HG03103 (cell line): Measurements from ENCODE around the gene CFAP77.
"Not testable (repeated sequence)": the region's sequence is repeated elsewhere in the genome, so short reads cannot be mapped to it uniquely, and the experiment has no call there.

ENCODE experiments used
- ATAC-seq: cut with Tn5 transposase; IDR thresholded peaks from one replicate; pipeline ENCODE4 v1.9.1; 2021; ENCODE audit warnings: low read depth; ENCODE audit not compliant: unreplicated experiment

Gene CFAP77

DNA sequence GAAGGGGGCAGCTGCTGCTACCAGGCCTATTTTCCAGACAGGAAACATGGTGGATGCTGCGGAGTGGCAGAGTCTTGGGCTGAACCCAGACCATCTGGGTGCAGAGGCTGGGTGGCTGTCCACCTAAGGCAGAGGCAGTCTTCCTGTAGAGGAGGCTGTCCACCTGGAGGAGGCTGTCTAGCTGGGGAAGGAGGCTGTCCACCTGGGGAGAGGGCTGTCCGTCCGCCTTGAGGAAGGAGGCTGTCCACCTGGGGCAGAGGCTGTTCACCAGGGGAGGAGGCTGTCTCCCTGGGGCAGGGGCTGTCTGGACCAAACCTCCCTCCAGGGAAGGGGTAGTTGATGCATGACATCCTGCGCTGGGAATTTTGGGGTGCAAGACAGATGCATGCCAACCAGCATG is 133.2 kb downstream of the CFAP77 start:
- ATAC-seq = no peak

DNA sequence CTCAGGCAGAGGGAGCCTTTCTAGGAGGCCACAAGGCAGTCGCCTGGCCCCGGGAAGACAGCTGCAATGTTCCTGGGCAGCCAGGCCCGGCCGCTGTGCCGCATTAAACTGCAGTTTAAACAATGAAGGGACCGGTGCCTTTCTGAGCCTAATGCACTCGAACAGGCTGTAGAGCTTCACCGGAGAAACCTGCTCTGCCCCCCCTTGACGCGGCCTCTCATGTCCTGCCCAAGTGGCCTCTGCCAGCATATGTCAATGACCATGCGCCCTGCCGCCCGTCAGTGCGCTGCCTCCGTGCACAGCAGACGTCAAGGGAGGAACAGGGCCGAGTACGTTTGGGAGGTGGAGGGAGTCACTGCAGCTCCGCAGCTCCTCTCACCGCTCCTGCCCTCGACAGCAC is 133.9 kb downstream of the CFAP77 start:
- no peak for ATAC-seq

DNA sequence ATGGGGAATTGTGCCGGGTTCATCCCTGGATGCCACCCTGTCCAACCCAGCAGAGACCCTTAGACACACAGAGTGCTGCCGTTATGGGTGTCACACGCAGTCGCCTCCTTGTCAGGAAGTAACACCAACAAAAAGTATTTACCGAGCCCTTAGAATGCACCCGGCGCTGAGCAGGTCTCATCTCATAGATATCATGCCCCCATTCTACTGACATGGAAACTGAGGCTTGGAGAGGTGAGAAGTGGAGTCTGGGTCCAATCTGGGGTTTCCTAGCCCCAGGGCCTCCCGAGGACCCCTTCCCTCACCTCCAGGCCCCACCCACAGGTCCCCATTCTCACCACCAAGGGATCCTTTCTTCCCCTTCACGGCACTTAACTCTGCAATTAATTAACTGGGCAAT is 135.6 kb downstream of the CFAP77 start:
- ATAC-seq = no peak

DNA sequence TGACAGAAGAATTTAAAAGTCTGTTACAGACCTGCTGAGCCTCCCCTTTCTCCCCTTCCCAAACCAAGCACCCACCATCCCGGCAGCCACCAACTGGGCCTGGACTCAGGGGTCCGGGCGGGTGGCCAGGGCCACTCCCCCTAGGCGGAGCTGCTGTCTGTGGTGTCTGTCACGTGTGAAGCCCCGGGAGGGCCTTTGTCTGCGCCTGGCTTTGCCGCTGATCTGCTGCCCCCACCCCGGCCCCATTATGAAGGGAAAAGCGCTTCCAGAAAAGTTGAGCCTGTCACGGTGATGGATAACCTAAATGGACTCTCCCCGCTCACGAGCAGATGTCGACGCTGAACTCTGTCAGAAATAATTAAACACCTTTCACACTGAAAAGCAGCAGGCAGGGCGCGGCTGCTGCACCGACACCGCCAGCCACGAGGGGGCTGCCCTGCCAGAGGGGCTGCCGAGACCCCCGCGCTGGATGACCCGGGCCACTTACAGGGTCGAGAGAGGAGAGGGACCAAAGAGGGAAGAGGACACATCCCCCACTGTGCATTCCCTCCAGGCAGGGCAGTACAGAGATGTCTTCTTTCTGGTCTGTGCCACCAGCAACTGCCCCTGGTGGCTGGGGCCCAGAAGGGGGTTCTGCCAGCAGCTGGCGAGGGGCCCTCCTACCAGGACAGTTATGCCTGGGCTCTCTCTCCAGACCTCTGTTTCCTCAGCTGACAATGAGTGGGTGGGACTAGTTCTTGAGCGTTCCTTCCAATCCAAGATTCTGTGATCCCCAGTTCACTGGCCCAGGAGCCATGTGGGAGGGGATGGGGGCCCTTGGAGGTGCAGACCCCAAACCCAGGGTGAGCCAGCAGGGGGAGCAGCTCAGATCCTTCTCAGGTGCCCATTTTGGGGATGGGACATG is 136.4 kb downstream of the CFAP77 start:
- no peak for ATAC-seq

DNA sequence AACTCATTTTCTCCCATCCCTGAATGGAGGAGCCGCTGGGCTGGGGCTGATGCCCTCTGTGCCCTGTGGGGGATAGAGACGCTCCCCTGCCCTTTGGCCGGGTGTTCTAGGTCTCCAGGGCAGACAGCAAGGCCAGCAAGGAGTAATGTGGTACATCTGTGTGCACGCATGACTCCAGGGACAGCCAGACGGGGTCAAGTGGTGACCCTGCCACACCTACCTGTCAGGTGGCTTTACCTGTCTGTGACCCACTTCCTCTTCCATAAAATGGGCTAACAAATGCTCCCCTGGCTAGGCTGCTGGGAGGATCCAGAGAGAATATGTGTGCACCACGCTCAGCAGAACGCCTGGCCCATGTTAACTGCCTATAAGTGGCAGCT is 137.0 kb downstream of the CFAP77 start:
- no peak for ATAC-seq

DNA sequence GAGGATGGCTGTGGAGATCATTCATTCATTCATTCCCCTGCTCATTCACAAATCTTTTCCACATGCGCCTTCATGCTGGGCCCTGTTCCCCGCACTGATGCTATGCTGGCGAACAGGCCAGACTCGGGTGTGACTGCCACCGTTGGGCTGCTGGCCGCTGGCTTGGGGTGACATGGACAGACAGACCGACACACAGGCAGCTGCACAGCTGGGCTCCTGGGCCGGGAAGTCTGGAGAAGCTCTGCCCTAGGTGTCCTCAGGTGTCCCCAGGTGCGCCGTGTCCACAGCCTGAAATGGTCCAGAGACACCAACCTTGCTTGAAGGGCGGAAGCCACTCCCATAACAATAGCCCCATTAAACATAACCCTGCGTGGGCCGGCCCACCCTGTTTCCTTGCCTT is 137.4 kb downstream of the CFAP77 start:
- no peak for ATAC-seq

DNA sequence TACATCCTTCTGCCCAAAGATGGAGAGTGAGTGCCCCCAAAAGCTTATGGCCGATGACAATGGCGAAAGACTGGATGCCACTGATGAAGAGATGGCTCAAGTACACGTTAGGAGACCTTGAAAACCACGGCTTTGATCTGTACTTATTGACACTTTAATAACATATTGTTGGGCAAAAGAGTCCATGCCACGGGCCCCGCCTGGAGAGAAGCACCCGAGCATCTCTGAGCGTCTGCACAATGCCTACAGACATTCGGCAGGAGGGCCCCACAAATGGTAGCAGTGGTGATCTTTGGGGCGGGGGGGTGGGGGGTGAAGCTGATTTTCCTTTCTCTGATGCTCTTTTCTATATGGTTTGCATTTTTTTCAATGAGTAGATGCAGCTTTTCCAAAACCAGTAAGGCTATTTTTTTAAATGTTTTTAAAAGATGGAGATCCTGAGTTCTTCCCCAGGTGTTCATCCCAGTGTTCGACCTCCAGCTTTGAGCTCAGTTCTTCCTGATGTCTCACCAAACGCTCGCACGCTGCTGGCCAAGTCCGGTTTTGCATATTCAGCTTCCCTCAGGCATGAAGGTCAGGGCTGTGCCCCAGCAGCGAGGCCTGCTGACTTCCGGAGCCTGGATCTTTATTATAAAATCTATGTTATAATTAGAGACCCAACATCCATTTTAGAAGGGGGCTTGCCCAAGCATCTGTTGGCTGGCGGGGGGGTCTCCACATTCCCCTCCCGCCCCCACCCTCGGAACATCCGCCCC is 138.1 kb downstream of the CFAP77 start:
- no peak for ATAC-seq

DNA sequence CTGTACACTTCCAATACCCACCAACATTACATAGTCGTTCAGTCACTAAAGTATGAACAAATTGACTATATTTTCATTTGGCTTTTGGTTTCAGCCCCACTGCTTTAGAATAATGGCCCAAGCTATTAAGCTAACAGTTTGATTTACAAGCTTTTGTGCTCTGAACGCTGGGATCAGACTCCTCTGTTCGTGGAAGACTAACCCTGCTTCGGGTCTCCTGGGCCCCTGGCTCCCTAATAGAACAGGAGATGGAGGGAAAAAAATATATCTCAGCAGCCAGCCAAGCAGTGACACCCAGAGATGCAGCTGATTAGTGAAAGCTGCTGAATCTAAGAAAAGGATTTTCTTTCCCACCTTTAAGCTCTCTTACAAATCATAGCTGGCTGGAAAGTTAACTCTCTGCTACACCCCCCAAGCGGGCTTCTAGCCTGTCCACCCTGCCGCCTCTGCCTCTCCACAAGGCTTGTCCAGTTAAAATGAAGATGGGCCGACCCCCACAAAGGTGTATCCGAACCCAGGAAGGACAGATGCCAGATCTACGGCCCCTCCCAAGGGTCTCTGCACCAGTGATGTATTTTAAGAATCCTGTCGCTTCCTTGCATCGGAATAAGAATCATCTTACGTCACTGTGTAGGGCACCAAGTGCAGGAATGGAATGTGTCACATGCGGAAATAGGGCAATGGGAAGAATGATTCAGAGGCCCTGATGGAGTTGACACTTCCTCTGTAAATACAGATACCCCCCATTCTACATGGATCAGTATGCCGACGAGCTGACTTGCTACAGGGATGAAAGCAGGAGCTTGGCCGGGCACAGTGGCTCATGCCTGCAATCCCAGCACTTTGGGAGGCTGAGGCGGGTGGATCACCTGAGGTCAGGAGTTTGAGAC is 139.0 kb downstream of the CFAP77 start:
- no peak for ATAC-seq

DNA sequence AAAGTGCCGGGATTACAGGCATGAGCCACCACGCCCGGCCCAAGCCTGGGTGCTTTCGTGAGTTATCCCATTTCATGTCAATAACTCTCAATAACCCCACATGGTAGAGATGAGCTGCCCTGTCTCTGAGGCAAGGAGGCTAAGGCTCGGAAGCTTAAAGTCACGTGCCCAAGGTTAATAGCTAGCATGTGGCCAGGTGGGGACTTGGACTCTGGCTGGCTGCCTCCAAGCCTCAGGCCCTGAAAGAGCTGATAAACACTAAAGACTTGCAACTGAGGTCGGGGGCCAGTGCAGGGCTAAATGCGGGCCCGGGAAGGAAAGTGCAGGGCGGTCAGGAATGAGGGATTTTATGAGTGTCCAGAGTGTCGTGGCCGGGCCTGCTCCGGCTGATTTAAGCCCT is 141.5 kb downstream of the CFAP77 start:
- no peak for ATAC-seq

DNA sequence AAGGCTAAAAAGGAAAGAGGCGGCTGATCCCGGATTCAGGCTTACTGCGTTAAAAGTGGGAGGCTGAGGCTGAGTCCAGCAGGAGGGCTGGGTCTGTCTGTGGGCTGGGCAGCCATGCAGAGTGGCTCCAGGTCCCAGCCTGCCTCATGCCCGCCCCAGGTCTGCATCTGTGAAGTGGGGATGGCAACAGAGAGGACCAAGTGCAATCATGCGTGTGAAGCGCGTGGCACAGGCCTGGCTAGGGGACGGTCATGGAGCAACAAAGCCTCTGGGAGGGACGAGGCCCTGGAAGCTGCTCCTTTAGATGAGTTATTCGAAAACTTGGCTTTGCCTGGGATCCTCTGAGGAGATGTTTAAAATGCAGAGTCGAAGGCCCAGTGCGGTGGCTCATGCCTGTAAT is 142.0 kb downstream of the CFAP77 start:
- no peak for ATAC-seq

DNA sequence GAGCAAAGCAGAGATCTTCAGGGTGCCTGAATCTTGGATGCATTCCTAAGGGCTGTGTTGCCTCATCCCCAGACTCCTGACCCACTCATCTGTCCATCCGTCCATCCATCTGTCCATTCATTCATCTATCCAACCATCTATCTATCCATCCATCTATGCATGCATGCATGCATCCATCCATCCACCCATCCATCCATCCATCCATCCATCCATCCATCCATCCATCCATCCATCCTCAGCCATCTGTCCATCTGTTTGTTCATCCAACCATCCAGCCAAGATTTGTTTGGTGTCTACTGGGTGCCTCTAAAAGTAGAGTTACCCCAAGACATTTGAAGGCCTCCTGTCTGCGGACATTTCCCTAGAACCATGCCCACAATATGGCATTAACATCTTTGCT is 144.7 kb downstream of the CFAP77 start:
- ATAC-seq = no peak

DNA sequence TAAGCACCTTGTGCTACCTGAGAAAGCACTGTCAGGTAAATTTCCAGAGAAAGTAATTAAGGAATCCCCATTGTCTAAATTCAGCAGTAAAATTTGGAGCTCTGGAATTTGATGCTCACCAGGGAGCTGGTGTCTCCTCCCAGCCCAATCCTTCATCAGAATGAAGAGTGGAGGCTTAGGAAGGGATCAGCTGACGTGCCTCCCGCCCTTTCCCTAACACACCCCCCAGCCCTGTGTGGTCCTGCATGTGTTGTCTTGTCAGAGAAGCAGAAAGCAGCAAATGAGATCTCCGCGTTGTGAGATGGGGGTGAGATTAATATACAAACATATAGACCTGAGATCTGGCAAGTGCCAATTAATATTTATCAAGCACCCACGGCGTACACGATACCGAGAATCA is 145.5 kb downstream of the CFAP77 start:
- no peak for ATAC-seq

DNA sequence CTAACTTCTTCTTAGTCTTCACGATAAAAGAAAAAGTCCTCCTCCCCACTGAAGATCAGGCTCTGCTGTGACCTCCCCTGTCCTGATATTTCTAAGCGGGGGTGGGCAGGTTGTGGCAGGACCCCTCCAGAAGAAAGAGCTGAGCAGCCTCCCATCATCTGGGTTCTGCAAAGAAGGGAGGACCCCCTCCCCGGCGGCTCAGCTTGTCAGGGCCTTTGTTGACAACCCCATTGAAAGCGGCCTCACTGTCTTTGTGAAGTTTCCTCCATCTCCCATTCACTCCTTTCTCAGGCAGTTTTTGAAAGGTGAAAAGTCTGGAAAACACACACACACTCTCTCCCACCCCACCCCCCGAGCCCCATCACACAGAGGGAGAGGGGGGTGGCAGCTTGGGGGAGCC is 146.2 kb downstream of the CFAP77 start:
- ATAC-seq = no peak

DNA sequence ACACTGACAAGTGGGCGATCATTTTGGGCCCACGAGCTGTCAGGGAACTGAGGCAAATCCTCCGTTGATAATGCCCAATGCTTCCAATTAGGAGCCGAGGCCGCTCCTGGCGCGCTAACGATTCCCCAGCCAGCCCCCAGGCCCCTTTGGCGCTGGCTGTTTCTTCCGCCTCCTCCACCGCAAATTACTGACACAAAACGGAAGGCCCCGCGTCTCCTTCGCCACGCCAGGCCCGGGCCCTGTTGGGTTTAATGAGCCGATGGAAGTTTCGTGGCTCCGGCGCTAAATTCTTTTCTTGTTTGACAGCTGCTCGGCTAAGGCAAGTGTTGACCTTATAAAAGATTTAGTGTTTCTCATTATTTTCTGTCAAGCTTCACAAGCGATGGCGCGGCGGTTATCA is 146.7 kb downstream of the CFAP77 start:
- ATAC-seq = no peak

DNA sequence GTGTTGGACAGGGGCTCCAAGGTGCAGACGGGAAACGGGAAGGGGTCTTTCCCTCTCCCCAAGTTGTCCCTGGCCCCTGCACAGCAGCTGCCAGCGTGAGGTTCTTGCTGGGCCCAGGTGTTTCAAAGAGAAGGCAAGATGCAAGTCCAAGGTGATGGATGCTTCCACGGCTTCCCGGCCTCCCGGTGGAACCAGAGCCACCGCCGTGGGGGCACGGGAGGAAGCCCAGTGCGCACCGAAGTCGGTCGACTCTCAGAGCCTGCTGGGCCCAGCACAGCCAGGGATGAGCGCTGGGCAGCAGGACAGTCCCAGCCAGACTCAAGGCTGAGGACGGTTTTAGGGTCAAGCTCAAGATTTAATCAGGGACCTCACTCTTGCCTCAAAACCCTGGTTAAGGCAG is 147.1 kb downstream of the CFAP77 start:
- no peak for ATAC-seq

DNA sequence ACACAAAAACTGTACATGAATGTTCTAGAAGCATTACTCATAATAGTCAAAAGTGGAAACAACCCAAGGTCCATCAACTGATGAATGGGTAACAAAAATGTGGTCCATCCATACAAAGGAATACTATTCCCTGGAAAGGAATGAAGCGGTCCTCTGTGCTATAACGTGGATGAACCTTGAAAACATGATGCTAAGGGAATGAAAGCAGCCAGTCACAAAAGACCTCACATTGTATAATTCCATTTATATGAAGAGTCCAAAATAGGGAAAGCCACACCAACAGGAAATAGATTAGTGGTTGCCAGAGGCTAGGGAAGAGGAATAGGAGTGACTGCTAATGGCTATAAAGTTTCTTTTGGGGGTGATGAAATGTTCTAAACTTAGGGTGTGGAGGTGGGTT is 149.7 kb downstream of the CFAP77 start:
- no peak for ATAC-seq

DNA sequence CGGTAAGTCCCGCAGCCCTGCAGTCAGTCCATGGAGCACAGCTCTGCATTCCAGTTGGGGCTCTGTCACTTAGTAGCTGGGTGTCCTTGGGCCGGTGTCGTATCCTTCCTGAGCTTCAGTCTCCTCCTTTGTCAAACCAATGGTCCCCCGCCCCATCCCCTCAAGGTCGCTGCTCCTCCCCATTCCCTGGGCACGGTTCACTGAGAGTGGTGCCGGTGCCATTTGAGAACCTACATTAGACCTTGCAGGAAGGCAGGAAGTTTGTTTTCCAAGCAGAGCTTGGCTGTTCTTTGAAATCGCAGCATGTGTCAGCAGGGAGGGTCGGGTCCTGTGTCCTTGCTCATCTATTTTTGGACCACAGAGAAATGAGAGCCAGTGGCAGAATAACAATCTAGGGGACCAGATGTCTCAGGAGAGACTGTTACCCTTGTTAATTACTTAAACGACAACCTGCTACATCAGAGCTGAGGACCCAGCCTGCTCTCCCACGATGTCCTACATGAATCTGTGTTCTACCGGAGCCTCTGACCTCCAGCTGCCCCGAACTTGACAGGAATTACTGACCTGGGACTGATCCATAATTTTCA is 150.7 kb downstream of the CFAP77 start:
- no peak for ATAC-seq

DNA sequence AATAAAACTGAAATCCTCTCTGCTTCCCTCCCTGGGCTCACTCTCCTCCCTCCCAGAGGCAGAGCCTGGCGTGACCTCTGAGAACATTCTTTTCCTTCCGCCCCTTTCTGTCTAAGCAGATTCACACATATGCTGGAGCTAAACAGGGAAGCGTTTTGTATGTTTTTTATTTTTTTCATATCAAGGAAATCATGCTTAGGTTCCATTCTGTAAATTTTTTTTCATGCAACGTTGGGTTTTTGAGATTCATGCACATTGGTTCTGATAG is 152.2 kb downstream of the CFAP77 start:
- ATAC-seq = no peak

DNA sequence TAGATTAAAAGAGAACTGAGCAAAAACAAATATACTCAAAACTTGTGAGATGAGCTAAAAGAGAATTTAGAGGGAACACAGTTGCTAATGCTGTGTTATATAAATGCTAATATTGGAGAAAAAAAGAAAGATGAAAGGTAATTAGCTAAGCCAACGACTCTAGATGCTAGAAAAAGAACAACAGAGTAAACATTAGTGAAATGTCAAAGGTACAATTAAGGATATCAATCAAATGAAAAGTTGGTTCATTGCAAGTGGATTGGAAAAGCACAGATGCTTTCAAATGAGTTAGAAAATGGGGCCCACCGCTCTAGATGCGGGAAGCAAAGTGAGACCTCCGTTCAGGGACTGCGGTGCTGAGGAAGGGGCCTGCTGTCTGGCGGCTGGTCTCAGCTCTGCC is 154.5 kb downstream of the CFAP77 start:
- ATAC-seq = no peak

DNA sequence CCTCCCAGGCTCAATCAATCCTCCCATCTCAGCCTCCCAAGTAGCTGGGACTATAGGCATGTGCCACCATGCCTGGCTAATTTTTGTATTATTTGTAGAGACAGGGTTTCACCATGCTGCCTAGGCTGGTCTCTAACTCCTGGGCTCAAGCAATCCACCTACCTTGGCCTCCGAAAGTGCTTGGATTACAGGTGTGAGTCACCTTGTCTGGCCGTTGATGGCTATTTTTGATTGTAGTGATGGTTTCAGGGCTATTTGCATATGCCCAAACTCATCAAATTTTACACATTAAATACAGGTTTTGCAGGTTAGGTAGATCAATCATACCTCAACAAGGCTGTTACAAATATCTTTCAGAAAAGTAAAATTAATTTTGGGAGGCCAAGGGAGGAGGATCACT is 158.8 kb downstream of the CFAP77 start:
- not testable (repeated sequence) for ATAC-seq
